OCI-M2 (cell line): ENCODE results near the gene BSCL2.
"Not testable (repeated sequence)": the region's sequence is repeated elsewhere in the genome, so short reads cannot be mapped to it uniquely, and the experiment has no call there.

ENCODE experiments used
- DNase-seq: peaks from one replicate; lab custom pipeline; 2025; ENCODE audit not compliant: unreplicated experiment; lab: John Stamatoyannopoulos, UW

Gene BSCL2

DNA sequence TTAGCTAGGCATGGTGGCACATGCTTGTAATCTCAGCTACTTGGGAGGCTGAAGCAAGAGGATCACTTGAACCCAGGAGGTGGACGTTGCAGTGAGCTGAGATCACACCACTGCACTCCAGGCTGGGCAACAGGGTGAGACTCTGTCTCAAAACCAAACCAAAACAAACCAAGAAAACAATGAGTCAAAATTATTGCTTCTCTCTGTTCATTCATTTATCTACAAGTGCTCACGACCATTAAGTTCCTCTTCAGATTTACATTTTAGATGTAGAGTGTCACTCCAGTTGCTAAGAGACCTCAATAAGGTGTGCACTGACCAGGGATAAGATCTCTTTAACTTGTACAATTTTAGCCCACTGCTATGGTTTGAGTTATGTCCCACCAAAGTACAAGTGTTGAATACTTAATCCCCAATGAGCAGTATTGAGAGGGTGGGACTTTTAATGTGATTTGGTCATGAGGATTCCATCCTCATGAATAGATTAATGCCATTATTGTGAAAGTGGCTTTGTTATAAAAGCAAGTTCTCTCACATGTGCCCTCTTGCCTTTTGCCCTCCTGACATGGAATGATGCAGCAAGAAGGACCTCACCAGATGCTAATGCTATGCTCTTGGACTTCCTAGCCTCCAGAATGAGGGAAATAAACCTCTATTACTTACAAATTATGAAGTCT is 12.2 kb upstream of the BSCL2 start:
- no peak for DNase-seq

GRCh38 chr11:62716816-62717215 is 9.6 kb upstream of the BSCL2 start:
- no peak for DNase-seq

DNA sequence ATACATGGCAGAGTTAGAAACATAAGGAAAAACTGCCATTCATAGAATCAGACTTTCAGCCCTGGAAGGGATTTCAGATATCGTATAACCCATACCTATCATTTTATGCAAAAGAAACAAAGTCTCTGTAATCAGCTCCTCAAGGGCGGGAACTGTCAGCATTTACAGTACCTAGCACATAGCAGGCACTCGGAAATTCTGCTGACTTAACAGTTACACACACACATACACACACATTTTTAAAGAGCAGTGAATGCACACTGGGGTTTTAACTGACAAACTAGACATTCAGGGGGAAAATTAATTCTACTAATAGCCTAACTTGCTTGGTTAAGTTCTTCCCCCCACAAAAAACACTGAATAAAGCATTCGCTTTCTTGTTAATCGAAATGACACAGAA is 9.0 kb upstream of the BSCL2 start:
- no peak for DNase-seq

- DNase-seq, result no peak
Observed at GRCh38 chr11:62715150-62716130, 8.2 kb upstream of the BSCL2 start.

DNA sequence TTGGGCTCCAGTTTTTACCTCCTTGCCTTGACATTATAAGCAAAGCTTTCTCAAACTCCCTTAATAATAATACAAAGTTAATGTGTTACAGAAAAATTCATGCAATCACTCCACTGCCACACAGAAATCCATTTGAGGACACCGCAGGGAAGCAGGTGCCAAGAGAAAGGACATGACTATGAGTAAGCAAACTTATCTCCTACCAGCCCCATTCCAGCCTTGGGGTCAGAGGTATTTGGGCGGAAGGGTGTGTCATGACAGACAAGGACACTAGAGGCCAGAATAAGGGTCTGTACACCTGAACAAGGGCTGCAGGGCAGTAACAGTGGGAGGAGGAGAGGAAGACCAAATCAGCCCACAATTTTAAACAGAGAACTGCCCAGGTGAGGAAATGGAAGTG is 6.1 kb upstream of the BSCL2 start:
- DNase-seq, result no peak

- DNase-seq, result no peak
Observed at GRCh38 chr11:62712861-62713260, 5.6 kb upstream of the BSCL2 start.

GRCh38 chr11:62712276-62712812 is 5.1 kb upstream of the BSCL2 start:
- no peak for DNase-seq

- DNase-seq, result no peak
Observed at GRCh38 chr11:62710001-62710345, 2.7 kb upstream of the BSCL2 start.

GRCh38 chr11:62709247-62710000 is 2.2 kb upstream of the BSCL2 start:
- no peak for DNase-seq

- DNase-seq, result no peak
Observed at GRCh38 chr11:62708793-62709192, 1.6 kb upstream of the BSCL2 start.

GRCh38 chr11:62708392-62708791 is 1.2 kb upstream of the BSCL2 start:
- no peak for DNase-seq

- DNase-seq, result no peak
Observed at GRCh38 chr11:62706850-62707247, 375 bp downstream of the BSCL2 start.

GRCh38 chr11:62705880-62706849 is 1.1 kb downstream of the BSCL2 start:
- no peak for DNase-seq

DNA sequence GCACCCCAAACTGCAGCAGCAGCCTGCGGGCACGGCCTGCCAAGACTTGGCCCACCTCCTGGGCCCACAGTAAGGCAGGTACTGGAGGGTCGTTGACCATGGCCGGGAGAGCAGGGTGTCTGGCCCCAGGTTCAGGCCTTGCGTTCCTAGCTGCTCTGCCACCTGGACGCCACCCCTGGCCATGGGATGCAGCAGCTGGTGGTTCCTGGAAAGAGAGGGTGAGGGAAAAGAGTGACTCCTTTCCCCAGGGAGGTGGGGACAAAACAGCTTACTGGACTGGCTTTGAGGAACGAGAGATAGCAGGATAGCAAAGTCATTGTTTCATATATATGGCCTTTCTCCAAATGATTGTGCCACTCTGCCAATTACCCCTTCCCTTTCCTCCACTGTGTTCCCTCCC is 1.8 kb downstream of the BSCL2 start:
- DNase-seq, result no peak

GRCh38 chr11:62703921-62704320 is 3.3 kb downstream of the BSCL2 start:
- DNase-seq, result not testable (repeated sequence)

DNA sequence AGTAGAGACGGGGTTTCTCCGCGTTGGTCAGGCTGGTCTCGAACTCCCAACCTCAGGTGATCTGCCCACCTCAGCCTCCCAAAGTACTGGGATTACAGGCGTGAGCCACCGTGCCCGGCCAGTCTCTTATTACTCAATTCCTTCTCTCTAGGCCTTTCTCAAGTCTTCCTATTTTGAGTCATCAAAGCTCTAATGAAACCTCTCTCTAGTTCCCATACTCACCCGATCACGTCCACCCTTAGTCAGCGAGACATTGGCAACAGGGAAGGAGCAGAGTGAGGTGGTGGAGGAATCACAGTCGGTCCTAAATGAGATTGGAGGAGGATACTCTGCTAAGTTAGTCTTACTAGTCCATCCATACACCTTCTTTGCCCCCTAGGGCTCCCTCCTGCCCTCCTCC is 5.0 kb downstream of the BSCL2 start:
- DNase-seq, result no peak

GRCh38 chr11:62694455-62695167 is 12.6 kb downstream of the BSCL2 start:
- no peak for DNase-seq

GRCh38 chr11:62693624-62694023 is 13.6 kb downstream of the BSCL2 start:
- DNase-seq, result not testable (repeated sequence)

GRCh38 chr11:62689421-62690183 is 17.6 kb downstream of the BSCL2 start, which contains the start of gene LRRN4CL:
TSS of gene LRRN4CL (minus strand) at chr11:62689530. CDS start at chr11:62688508, 1,022 bp downstream.
- DNase-seq, result no peak
